GM12801 (cell line): ENCODE measurements around the gene RIT2.

ENCODE experiments used
- TF ChIP-seq, protein P1 (sequence below): IDR thresholded peaks from one replicate; pipeline ENCODE4 v1.5.1; 2011; ENCODE audit warnings: control low read depth; ENCODE audit not compliant: insufficient read length; ENCODE audit errors: extremely low read depth

RIT2 gene

GRCh38 chr18:43081396-43081795 lies 34.1 kb downstream of the RIT2 start:
- TF ChIP-seq, protein P1, sequence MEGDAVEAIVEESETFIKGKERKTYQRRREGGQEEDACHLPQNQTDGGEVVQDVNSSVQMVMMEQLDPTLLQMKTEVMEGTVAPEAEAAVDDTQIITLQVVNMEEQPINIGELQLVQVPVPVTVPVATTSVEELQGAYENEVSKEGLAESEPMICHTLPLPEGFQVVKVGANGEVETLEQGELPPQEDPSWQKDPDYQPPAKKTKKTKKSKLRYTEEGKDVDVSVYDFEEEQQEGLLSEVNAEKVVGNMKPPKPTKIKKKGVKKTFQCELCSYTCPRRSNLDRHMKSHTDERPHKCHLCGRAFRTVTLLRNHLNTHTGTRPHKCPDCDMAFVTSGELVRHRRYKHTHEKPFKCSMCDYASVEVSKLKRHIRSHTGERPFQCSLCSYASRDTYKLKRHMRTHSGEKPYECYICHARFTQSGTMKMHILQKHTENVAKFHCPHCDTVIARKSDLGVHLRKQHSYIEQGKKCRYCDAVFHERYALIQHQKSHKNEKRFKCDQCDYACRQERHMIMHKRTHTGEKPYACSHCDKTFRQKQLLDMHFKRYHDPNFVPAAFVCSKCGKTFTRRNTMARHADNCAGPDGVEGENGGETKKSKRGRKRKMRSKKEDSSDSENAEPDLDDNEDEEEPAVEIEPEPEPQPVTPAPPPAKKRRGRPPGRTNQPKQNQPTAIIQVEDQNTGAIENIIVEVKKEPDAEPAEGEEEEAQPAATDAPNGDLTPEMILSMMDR = no peak

DNA sequence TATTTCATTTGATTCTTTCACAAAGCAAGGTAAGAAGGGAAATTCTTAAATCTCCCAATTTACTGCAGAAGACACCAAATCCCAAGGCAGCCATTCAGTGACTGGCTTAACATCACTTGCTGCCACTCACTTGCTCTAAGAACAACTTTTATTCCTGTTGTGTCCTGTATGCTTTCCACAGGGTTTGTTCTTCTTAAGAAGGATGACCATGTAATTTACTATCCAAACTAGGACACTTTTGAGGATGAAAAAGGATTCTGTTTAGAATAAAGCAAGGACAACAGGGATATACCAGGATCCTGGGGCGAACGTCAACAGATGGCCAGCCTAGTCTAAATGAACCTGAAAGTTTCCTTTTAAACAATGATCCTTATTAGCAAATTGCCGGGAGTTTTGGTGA lies 34.8 kb downstream of the RIT2 start:
- TF ChIP-seq, protein P1 = no peak

- TF ChIP-seq, protein P1 = no peak
These were observed 36.1 kb downstream of the RIT2 start for GRCh38 chr18:43079422-43079821.

DNA sequence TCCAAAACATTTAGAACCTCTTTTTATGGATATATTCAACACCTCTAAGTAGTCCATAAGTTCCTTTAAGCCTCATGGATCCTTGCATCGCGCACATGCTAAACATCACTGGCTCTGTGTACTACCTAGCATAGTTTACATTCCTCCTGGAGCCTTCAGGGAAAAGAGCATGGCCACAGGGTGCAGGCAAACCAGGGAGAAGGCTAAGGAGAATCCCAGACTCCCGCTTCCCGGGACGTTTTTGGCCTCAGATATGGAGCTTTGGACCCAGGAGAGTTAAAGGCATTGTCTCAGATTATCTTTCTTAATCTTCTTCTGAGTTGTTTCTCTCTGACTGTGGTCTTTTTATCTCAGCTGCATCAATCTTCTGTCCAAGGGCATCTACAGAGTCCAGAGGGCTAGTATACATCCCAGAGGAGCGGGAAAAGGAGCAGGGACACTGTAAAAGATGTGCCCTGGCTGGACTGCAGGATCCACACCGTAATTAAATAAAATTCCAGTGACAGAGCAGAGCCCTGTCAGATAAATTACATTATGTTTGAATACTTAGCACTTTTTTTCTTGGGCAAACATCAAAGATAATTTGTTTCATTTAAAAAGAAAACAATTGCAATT lies 36.9 kb downstream of the RIT2 start:
- TF ChIP-seq, protein P1 = no peak

- TF ChIP-seq, protein P1 = no peak
These were observed 37.8 kb downstream of the RIT2 start for GRCh38 chr18:43077510-43078308.

- TF ChIP-seq, protein P1 = no peak
These were observed 41.7 kb downstream of the RIT2 start for GRCh38 chr18:43073771-43074170.

DNA sequence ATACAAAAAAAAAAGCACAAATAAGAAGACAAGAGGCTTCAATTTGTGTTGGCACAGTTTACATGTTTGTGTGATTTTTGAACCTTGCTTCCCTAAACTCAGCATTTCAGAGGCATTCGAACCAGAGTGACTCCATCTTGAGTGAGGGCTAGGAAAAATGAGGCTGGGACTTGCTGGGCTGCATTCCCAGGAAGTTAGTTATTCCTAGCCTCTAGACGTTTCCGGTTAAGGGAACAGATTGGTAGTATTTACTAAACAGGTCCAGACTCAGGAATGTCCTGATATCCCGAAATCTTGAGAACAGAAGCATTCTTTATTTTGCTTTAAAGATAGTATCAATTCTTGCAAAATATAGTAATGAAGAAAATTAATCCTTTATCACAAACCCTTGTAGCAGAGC lies 46.7 kb downstream of the RIT2 start:
- TF ChIP-seq, protein P1 = no peak
